GM21529 (cell line): Measurements from ENCODE around the gene TRAPPC1.
"Not testable (repeated sequence)": the region's sequence is repeated elsewhere in the genome, so short reads cannot be mapped to it uniquely, and the experiment has no call there.

Experiments used
- ATAC-seq: cut with Tn5 transposase; IDR thresholded peaks from one replicate; pipeline ENCODE4 v1.9.1; 2021; ENCODE audit not compliant: unreplicated experiment

Gene TRAPPC1

GRCh38 chr17:7931709-7932482 lies at the start of gene TRAPPC1, which contains the start of gene CNTROB:
Gene TRAPPC1 (minus strand): TSS chr17:7931946. CDS start chr17:7931829, 117 bp downstream.
Gene CNTROB (plus strand): TSS chr17:7932206. CDS start chr17:7933080, 874 bp downstream.
- peak; percentile 86 for ATAC-seq

- no peak for ATAC-seq
Observed at GRCh38 chr17:7977805-7978204, 46.1 kb upstream of the TRAPPC1 start.

GRCh38 chr17:7977039-7977438 lies 45.3 kb upstream of the TRAPPC1 start:
- no peak for ATAC-seq

GRCh38 chr17:7974638-7975131 lies 42.9 kb upstream of the TRAPPC1 start:
- ATAC-seq = no peak

GRCh38 chr17:7972131-7972785 lies 40.5 kb upstream of the TRAPPC1 start:
- no peak for ATAC-seq

GRCh38 chr17:7971651-7972050 lies 39.9 kb upstream of the TRAPPC1 start:
- no peak for ATAC-seq

GRCh38 chr17:7969433-7969832 lies 37.7 kb upstream of the TRAPPC1 start:
- no peak for ATAC-seq

GRCh38 chr17:7967751-7968150 lies 36.0 kb upstream of the TRAPPC1 start:
- ATAC-seq = no peak

- no peak for ATAC-seq
Observed at GRCh38 chr17:7961421-7961820, 29.7 kb upstream of the TRAPPC1 start.

GRCh38 chr17:7959503-7960253 lies 27.9 kb upstream of the TRAPPC1 start:
- ATAC-seq = no peak

GRCh38 chr17:7956228-7956965 lies 24.7 kb upstream of the TRAPPC1 start:
- no peak for ATAC-seq

- no peak for ATAC-seq
Observed at GRCh38 chr17:7955414-7956227, 23.9 kb upstream of the TRAPPC1 start.

GRCh38 chr17:7953266-7953665 lies 21.5 kb upstream of the TRAPPC1 start:
- not testable (repeated sequence) for ATAC-seq

- ATAC-seq = no peak
Observed at GRCh38 chr17:7951143-7951792, 19.5 kb upstream of the TRAPPC1 start.

GRCh38 chr17:7950578-7950977 lies 18.8 kb upstream of the TRAPPC1 start:
- no peak for ATAC-seq

GRCh38 chr17:7947651-7948050 lies 15.9 kb upstream of the TRAPPC1 start:
- no peak for ATAC-seq

- no peak for ATAC-seq
Observed at GRCh38 chr17:7946441-7946840, 14.7 kb upstream of the TRAPPC1 start.

GRCh38 chr17:7945651-7946050 lies 13.9 kb upstream of the TRAPPC1 start:
- ATAC-seq = no peak

- no peak for ATAC-seq
Observed at GRCh38 chr17:7944326-7944725, 12.6 kb upstream of the TRAPPC1 start.
